NCI-H526 treated with DMSO at 0.1 percent for 48 hours (cell line): ENCODE results near the gene CPED1.
"Not testable (repeated sequence)": the region's sequence is repeated elsewhere in the genome, so short reads cannot be mapped to it uniquely, and the experiment has no call there.

ENCODE experiments used
- DNase-seq: peaks from one replicate; lab custom pipeline; 2025; lab: John Stamatoyannopoulos, UW

CPED1 gene

DNA sequence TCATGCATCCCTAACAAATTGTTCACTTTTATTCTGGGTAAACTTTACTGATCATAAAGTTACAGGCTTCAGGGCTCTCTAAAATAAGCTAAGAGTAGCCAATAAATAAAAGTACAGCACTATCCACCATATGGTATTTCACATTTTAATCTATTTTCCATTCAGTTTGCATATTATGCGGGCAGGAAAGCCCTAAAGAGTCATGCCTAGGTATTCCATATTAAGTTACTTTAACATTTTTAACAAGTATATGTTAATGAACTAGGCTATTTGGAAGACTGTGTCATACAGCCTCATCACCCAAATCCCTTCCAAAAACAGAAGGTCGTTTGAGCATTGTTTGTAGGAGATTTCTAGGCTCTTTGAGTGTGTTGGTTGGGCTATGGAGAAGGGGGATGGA, 106.3 kb downstream of the CPED1 start:
- no peak for DNase-seq

DNA sequence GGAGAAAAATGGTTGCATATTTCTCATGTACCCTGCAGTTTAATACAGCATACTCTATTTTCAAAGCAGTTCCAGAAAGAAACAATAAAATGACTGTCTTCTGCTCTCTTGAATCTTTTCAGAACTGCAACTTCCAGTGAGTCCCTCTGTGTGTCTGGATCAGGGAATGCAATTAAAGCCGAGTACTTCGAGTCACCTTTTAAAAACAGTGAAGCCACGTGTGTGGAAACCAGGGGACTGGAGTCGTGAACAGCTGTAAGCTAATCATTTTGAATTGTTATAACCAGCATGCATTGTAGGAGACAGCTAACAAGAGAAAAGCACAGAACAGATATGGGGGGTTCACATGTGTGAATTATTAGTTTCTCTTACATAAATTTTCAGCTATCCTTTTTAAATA, 109.1 kb downstream of the CPED1 start:
- DNase-seq, result no peak

DNA sequence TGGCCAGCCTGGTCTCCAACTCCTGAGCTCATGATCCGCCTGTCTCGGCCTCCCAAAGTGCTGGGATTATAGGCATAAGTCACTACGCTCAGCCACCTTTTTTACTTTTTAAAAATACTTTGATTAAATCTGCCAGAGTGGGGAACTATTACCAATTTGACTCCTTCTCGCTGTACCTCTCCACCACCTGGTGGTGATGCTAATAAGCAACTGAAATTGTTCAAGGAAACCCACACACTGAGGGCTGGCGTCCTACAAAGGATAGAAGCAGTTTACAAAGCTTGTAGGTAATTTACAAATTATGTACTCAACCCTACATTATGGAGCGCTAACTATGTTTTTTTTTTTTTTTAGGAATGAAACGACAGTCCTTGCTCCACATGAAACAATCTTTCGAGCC, 111.1 kb downstream of the CPED1 start:
- no peak for DNase-seq

DNA sequence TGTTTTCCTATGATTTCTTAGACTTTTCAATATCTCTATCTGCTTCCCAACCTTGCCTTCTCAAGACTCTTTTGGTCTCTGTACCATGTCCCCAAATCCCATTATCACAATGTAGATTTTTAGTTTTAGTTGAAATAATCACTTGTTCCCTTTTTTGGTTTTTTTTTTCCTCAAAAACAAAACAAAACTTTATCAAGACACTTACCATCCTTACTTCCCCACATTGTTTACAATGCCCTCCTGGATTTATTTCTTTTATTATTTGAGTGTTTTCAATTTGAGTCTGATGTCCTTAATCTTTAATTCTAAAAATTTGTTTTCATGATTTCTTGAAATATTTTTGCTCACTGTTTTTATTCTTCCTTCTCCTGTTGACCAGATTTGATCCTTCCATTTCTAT, 112.6 kb downstream of the CPED1 start:
- no peak for DNase-seq

DNA sequence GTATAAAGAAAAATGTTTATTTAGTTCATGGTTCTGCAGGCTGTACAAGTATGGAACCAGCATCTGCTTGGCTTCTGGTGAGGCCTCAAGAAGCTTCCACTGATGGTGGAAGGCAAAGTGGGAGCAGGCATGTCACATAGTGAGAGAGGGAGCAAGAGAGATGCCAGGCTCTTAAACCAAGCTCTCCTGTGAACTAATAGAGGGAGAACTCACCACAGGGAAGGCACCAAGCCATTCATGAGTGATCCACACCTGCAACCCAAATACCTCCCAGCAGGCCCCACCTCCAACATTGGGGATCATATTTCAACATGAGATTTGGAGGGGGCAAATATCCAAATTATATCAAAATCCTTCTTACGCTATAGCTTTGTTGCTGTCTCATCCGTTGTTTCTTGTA, 113.1 kb downstream of the CPED1 start:
- no peak for DNase-seq

DNA sequence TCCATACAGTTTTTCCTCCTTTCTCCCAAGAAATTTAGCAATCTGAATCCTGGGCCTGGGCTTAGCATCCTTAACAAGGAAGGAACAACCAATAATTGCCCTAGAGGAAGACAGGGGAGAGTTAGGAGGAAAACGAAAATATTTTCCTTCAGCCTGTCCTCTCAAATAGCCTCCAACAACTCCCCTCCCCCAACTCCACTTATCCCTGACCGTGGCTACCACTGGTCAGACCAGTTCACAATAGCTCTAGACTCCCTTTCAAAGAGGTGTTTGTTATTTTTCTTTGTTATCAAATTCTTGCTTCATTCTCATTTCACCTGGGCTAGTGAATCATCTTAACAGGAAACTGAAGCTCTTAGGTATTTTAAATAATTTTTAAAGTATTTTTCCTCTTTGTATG, 114.1 kb downstream of the CPED1 start:
- no peak for DNase-seq

DNA sequence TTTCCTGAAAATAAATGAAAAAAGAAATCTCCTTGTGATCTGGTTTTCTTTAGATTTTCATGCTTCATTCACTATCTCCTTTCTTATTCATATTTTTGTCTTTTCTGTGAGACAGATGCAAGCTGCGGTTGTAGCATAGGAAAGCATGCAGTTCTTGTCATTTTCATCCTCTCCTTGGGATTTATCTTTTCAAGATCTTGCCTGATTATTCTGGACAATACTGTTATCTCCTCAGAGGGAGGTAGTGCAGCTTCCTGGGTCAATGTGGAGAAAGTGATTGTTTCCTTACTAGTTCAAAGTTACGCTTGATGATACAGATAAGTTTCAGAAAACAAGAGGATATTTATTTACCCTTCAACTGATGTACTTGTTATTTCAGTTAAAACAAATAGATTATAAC, 114.6 kb downstream of the CPED1 start:
- DNase-seq, result no peak

DNA sequence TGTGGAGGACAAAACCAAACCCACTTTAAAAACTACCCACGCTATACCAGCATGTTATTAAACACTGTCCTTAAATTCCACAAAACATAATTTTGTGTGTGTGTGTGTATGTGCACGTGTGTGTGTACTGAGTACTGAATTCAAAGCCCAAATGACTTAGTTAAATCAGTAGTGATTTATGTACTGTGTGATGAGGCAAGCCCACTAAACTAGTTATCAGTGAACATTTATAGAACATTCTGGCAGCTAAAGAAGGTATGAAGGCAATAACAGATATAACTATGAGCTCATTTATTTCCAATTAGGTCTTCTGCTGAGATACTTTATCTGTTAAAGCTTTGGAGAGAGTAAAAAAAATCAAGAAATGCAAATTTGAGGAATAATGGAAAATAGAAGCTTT, 115.1 kb downstream of the CPED1 start:
- no peak for DNase-seq

DNA sequence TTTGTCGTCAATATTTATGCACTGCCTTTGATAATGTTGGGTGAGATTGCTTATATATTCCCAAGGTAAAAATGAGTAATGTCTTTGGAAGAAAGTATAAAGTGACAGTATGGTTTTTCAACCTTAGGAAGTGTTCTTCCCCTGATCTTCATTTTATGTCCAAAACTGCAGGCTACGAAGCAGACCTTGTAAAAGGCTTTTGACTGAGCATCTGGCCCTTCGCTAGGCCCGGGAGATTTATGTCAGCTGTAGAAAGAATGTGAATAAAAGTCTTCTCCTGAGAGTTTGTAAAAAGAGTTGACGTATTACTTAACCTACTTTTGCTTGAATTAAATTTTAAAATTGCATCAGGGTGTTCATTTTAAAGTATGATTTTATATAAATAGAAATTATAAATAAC, 116.8 kb downstream of the CPED1 start:
- no peak for DNase-seq

DNA sequence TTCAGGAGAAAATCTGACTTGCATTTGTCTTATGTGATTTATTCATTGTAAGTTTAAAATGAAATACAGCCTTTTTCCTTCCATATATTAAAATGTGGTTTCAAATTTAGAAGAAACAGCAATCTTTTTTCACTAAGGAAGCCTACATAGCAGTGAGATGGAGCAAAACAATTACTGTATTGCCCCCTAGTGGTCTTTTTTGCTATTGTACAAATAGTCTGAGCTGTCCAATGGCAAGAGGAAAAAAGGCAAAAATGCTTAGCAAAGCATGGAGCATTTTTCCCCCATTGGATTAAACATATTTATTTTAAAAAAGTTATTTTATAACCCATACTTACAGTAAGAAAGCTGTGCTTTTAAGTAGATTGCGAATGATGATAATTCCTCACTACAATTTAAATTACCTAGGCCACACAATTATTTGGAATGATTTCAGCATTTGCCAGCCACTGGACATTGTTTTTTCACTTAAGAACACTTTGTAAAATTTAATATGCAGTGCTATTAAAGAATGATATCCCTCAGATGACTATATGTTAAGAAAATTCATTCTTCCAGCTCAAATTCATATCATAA, 119.5 kb downstream of the CPED1 start:
- DNase-seq, result peak; percentile 60

DNA sequence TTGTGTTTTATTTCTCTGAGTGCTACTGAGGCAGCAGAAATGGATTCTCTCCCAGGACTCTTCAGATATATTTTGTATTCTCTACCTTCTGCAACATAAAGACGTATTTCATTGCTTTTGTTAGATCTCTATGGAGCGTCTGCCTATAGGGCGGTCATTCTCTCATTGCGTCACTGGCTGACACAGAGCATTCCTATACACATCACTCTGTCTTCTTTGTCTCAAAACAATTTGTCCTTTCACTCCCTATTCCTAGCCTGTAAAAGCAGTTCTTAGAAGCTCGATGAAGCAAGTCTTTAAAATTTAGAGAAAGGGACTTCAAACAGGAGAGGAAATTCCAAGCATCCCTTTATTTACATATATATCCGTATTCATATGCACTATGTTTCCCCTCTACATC, 120.6 kb downstream of the CPED1 start:
- no peak for DNase-seq

DNA sequence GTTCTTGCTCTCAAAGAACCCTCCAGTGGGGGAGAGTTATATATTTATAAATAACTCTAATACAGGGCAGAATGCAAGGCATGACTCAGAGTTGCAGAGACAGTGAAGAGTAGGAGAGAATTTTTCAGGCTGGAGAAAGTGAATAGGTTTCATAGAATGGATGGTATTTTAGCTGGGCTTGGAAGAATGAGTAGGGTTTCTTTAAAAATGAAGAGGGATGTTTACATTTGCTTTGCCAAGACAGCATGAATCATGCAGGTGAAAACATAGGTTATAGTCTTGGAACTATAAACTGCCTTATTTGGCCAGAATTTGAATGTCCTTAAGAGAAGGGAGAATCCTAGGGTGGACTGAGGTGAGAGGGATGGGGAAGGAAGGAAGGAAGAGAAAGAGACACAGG, 124.8 kb downstream of the CPED1 start:
- DNase-seq, result no peak

DNA sequence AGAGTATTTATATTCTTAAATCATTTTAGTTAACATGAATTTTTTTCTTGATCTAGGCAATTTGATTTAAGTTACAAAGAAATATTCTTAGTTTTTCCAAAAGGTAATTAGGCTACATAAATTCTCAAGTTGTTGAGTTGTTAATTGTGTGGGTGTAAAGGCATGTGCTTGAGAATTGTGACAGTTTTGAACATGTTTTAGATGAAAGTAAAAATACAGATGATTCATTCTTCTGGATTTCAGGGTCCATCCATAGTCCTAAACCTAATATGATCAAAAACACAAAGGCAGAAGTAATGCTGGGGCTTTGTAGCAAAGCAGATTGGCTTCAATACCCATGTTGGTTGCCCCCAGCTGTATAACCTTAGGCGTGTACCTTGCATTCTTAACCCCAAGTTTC, 127.9 kb downstream of the CPED1 start:
- no peak for DNase-seq

DNA sequence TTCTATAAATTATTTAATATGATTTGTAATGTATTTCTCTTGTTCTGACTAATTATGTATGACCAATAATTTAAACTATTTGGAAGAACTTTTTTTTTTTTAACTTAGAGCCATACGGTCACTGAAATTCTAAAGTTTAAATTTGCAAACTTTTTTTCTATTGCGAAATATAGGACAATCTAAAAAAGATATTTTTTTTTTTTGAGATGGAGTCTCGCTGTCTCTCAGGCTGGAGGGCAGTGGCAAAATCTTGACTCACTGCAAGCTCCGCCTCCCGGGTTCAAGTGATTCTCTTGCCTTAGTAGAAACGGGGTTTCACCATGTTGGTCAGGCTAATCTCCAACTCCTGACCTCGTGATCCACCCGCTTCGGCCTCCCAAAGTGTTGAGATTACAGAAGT, 130.5 kb downstream of the CPED1 start:
- DNase-seq, result no peak

DNA sequence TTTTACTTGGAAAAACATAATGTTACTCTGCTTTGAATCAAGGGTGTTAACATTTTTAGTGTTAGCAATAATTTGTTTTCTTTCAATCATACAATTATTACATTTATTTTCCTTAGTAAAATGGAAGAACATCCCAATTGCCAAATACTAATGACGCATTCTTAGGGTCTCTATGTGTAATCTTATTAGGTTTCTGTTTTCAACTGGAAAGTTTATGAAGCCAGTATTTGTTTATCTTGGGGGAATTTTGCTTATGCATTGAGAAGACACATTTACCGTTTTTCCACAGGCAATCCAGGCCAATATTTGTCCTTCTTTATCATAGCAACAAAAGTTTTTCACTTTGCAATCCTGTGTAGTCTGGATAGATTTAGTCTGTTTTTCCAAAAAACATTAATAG, 134.5 kb downstream of the CPED1 start:
- DNase-seq, result no peak

DNA sequence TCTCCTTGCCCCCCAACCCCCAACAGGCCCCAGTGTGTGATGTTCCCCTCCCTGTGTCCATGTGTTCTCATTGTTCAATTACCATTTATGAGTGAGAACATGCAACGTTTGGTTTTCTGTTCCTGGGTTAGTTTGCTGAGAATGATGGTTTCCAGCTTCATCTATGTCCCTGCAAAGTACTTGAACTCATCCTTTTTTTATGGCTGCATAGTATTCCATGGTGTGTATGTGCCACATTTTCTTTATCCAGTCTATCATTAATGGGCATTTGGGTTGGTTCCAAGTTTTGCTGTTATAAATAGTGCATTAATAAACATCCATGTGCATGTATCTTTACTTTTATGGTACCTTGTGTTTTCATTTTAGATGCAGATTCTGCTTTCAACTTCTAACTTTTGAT, 136.9 kb downstream of the CPED1 start:
- DNase-seq, result not testable (repeated sequence)

DNA sequence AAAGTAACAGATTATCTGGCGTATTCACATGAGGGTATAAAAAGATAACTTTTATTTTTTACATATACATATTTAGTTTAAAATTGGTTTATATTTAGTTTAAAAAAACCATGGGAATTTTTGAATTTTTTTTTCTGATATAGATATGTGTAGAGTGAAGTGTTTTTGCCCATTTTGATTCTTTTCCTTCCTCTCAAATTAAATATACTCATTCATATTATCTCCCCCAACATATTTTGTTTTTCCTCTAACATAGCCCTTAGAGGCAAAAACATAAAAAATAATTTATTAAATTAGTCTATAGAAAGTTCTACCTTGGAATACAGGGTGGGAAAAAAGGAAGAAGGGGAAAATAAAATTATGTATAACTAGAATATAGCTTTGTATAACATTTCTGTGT, 137.7 kb downstream of the CPED1 start:
- no peak for DNase-seq

DNA sequence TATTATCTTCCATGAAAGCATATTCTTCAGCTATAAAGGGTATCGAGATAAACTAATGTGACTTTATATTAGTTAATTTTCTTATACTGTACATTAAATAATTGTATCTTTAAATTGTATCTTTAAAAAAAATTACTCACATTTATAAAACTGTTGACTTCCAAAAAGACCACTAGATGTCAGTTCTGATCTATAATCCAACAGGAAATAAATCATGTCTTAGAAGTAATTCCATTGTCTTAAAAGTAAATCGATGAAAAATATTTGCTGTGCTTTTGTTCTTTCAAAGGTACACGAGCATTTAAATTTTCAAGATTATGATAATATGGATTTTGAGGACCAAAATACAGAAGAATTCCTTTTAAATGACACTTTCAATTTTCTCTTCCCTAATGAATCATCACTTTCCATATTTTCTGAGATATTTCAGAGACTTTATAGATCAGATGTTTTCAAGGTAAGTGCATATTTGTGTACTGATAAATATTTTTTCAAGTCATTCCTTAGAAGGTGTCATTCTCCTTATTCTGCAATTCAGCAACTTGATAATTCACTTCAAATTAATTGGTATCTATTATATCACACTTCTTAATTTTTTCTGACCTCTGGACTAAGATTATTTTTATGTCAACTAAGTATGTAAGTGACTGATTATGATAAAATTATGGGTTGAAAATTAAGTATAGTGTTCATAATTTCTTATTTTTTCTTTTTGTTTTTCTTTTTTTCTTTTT, 138.5 kb downstream of the CPED1 start:
- no peak for DNase-seq

DNA sequence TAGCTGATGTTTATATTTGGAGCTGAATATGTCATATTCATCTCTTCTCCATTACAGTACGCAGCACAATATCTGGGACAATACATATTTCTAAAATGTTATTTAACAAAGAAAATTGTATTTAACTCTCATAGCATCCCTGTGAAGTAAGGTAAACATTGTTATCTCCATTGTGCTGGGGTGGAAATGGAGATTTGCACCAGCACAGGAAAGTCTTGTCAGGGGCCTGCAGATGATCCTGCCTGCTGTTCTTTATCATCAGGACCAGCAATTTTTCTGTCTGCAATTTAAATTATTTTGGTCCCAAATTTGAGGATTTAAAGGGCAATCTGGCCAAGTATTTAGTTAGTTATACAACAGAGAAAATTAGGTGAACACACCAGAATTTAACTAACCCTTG, 144.4 kb downstream of the CPED1 start:
- DNase-seq, result no peak

DNA sequence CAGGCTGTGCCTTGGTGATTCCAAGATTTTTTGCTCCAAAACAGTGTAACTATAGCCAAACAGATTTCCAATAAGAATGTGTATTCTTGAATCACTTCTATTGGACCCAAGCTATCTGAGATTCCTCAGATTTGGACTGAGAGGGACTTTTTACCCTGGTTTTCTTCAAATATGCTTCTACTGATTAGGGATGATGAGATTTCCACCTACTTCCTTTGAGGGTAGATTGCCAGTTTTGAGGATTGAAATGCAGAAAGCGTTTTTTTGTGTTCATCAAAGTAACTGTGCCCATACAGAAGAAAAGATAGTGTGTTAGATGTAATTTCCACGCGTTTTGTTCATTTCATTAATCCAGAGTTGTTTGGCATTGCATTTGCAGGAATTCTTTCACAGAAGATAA, 144.9 kb downstream of the CPED1 start:
- no peak for DNase-seq

DNA sequence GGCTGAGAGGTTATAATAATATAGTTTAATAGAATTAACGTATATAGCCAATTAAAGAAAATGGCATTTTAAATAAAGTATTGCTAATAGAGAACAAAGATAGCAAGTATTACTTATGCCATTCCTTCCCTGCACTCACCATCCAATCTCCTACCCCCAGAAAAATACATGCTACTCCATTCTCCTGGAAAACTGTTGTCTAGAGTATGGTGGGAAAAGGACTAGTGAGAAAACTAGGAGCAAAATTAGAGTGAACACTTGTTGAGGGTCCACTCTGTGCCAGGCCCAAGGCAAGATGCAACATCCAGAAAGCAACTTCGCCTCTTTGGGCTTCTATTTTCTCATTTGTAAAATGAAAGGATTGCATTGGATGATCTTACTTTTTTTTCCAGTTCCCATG, 149.1 kb downstream of the CPED1 start:
- DNase-seq, result no peak

DNA sequence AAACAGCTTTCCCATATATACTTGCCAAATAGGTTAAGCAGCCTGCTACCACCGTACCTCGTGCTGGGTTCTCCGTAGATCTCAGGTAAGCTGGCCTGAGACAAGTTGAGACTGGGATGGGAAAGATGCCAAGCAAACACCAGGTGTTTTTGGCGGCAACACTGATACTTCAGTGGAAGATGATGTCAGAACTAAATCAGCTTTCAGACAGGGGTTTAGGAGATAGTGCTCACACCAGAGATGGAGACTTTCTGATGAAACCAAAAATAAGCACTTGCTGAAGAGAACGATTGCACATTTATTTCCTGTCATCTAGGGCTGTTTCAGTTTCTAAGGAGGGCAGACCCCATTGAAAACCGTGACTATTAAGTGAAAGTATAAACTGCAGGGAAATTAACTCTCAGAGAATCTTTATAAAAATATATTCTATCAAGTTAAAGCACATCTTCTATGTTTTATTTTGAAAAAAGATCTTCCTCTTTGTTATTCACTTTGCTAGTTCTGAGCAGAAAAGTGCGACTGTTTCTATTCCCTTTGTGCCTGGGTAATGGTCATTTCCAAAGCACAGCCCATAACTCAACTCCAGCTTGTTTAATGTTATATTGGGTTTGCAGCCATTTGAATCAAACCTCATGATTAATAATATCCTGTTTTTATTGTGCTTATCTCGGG, 149.9 kb downstream of the CPED1 start:
- DNase-seq, result no peak

DNA sequence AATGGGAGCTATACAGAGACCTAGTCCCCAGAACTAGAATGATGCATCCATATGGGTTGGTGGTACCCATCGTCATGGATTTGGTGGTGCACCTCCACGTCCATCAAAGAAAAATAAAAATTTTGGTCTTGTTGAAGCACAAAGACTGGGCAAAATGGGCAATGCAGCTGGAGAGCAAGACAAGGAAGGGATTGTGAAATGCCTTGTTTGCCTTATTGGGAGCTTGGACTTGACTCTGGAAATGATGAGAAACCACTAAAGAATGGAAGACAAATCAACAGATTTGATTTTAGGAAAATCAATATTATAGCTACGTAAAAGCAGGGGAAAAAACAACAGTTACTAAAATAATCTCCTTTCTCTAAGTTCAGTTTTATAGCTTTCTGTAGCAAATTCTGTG, 150.9 kb downstream of the CPED1 start:
- no peak for DNase-seq

DNA sequence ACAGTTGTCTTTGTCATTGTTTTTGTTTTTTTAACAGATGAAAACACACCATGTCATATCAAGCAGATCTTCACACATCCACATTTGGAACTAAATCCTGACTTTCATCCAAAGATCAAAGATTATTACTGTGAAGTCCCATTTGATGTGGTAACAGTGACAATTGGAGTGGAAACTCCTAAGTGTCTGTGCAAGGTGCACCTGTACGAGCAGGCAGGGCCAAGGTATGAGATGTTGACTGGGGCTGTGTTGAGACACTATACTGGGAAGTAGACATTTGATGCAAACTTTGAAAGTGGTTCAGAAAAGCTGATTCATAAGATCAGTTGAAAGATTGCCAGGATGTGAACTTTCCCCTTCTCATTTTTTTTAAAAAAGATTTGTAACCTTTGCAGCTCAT, 152.3 kb downstream of the CPED1 start:
- DNase-seq, result no peak
